HL-60 (cell line): ENCODE measurements around the gene PSAT1.

Experiments
- DNase-seq, 2 experiments: peaks; one replicate each; pipeline ENCODE4 v3.0.0-alpha.2; 2010 to 2020; ENCODE audit warnings: low read depth in 1 of 2, low spot score in 1 of 2
- H3K27ac ChIP-seq: fragments of 250-450 bp; sonication (Bioruptor Pico); replicated peaks from 2 replicates; pipeline ENCODE4 v1.5.1; 2020; ENCODE audit warnings: mild to moderate bottlenecking, moderate library complexity
- H3K27me3 ChIP-seq: fragments of 250-450 bp; sonication (Bioruptor Pico); 2 replicates; pipeline ENCODE4 v1.5.1; 2021; ENCODE audit warnings: mild to moderate bottlenecking, moderate library complexity; ENCODE audit not compliant: insufficient read depth, poor library complexity, severe bottlenecking
- H3K4me3 ChIP-seq: replicated peaks from 2 replicates; pipeline ENCODE4 v1.5.1; 2011; ENCODE audit warnings: mild to moderate bottlenecking, control low read depth, low read length; ENCODE audit not compliant: insufficient read depth
- GABPA ChIP-seq: IDR thresholded peaks from 2 replicates; pipeline ENCODE4 v1.6.1; 2012; ENCODE audit warnings: low read depth
- POLR2AphosphoS5 ChIP-seq: IDR thresholded peaks from 2 replicates; pipeline ENCODE4 v1.6.1; 2012; ENCODE audit warnings: low read depth
- SPI1 ChIP-seq: IDR thresholded peaks from 2 replicates; pipeline ENCODE4 v1.6.1; 2012; ENCODE audit warnings: low read depth, mild to moderate bottlenecking, borderline replicate concordance
- TF ChIP-seq, protein P1 (sequence below): IDR thresholded peaks from 2 replicates; pipeline ENCODE4 v1.6.1; 2012; ENCODE audit warnings: low read depth; ENCODE audit not compliant: insufficient replicate concordance
- TF ChIP-seq, protein P2 (sequence below): IDR thresholded peaks from one replicate; pipeline ENCODE4 v1.5.1; 2011; ENCODE audit warnings: low read length, control low read depth, inconsistent platforms; ENCODE audit not compliant: insufficient read depth

The PSAT1 gene

DNA sequence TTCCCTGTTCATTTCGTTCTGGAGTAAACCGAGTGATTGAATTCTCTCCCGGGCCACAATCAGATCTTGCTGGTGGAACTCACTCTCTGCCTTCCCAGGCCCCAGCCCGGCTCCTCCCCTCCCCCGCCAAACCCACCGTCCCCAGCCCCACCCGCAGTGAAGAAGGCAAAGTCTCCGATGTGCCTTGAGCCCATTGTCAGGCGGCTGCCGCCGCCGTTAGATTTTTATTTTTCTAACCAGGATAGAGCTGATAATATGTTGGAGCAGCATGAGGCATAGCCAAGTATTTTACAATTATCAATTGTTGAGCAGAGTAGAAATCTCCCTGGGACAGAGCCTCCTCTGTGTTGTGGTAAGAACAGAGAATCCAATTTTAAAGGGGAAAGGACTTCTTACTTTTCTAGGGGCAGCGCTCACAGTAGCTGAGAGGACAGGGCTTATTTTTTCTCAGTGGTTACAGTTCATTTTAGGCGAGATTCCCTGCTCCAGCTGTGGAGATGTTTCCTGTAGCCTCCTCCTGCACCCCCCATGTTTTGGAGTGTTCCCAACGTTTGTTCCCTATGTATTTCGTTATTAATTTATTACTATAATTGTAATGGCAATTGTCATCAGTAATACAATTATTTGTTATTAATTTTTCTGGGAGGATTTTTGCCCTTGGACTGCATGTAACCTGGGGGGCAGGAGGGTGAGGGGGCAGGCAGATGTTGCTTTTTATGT, 1.3 kb downstream of the PSAT1 start:
- DNase-seq, result no peak
- Histone ChIP-seq H3K27ac (peak overlapping the region; percentile 91), H3K27me3 (no peaks in the 10 kb centered on the region), H3K4me3 (peak overlapping the region; percentile 67)
- TF ChIP-seq, protein P1, sequence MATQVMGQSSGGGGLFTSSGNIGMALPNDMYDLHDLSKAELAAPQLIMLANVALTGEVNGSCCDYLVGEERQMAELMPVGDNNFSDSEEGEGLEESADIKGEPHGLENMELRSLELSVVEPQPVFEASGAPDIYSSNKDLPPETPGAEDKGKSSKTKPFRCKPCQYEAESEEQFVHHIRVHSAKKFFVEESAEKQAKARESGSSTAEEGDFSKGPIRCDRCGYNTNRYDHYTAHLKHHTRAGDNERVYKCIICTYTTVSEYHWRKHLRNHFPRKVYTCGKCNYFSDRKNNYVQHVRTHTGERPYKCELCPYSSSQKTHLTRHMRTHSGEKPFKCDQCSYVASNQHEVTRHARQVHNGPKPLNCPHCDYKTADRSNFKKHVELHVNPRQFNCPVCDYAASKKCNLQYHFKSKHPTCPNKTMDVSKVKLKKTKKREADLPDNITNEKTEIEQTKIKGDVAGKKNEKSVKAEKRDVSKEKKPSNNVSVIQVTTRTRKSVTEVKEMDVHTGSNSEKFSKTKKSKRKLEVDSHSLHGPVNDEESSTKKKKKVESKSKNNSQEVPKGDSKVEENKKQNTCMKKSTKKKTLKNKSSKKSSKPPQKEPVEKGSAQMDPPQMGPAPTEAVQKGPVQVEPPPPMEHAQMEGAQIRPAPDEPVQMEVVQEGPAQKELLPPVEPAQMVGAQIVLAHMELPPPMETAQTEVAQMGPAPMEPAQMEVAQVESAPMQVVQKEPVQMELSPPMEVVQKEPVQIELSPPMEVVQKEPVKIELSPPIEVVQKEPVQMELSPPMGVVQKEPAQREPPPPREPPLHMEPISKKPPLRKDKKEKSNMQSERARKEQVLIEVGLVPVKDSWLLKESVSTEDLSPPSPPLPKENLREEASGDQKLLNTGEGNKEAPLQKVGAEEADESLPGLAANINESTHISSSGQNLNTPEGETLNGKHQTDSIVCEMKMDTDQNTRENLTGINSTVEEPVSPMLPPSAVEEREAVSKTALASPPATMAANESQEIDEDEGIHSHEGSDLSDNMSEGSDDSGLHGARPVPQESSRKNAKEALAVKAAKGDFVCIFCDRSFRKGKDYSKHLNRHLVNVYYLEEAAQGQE, result no peak
- TF ChIP-seq, protein P2, sequence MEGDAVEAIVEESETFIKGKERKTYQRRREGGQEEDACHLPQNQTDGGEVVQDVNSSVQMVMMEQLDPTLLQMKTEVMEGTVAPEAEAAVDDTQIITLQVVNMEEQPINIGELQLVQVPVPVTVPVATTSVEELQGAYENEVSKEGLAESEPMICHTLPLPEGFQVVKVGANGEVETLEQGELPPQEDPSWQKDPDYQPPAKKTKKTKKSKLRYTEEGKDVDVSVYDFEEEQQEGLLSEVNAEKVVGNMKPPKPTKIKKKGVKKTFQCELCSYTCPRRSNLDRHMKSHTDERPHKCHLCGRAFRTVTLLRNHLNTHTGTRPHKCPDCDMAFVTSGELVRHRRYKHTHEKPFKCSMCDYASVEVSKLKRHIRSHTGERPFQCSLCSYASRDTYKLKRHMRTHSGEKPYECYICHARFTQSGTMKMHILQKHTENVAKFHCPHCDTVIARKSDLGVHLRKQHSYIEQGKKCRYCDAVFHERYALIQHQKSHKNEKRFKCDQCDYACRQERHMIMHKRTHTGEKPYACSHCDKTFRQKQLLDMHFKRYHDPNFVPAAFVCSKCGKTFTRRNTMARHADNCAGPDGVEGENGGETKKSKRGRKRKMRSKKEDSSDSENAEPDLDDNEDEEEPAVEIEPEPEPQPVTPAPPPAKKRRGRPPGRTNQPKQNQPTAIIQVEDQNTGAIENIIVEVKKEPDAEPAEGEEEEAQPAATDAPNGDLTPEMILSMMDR, result no peak
- no peak for TF ChIP-seq SPI1
- TF ChIP-seq GABPA, result no peak
- no peak for TF ChIP-seq POLR2AphosphoS5

DNA sequence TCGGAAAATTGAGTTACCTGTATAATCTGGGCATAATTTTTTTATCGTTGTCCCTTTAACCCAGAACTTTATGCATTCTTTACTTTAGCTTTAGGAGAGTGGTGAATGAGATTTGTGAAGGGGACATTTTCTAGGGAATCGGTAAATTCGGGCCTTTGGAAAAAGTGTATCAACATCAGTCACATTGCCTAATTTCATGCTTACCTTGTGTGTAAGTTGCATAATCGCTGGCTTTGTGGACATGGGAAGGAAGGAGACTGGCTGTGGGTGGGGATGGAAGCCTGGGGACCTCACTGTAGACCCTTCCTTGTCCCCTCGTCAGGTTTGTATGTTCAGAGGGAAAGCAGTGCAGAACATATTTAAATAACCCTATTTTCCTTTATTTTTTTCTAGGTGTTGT, 3.3 kb downstream of the PSAT1 start:
- TF ChIP-seq, protein P2, result no peak
- TF ChIP-seq, protein P1, result no peak
- TF ChIP-seq GABPA (no peak), SPI1 (no peak), POLR2AphosphoS5 (no peak)
- H3K27me3 ChIP-seq, result no peaks in the 10 kb centered on the region
- no peak overlapping the region for H3K27ac ChIP-seq
- no peak overlapping the region for H3K4me3 ChIP-seq
- DNase-seq, result no peak

DNA sequence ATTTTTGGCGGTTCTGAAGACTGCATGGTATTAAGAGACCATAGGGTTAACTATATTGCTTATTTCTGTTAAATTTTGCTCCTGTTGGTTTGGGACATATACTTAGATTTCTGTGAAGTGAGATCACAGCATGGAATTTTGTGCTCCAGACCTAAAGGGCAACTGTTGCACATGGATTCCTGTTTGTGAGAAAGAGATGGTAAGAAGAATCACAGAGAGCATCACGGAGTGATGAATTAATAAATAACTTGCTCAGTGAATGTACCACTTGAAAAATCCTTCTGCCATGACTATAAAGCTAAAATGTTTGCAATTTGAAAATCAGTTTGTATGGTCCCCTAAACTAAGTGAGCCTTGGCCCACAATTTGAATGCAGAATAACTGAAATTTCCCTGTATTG, 4.5 kb downstream of the PSAT1 start:
- DNase-seq, result no peak
- TF ChIP-seq POLR2AphosphoS5 (no peak), SPI1 (no peak)
- TF ChIP-seq, protein P2, result no peak
- no peaks in the 10 kb centered on the region for H3K27me3 ChIP-seq
- H3K27ac ChIP-seq, result no peak overlapping the region
- H3K4me3 ChIP-seq, result no peak overlapping the region
